HL-60/S4 treated with retinoic acid at 250 ng/mL for 4 days and 3 days (cell line): ENCODE data around the gene ZEB2.

Source experiments
- in situ Hi-C: fragments of 300-500 bp; cut with MboI; formaldehyde crosslinking; loops from 2 replicates; pipeline ENCODE4 v1.7.0; 2022; ENCODE audit warnings: low sequenced_read_pairs

ZEB2 gene

GRCh38 chr2:144361742-144362141 lies 158.2 kb downstream of the ZEB2 start:
- in situ Hi-C loops: no loop called here

GRCh38 chr2:144359684-144360083 lies 160.2 kb downstream of the ZEB2 start:
- in situ Hi-C loops: no loop called here

GRCh38 chr2:144358979-144359541 lies 160.9 kb downstream of the ZEB2 start:
- in situ Hi-C loops: no loop called here

- in situ Hi-C loops: no loop called here
These were observed 161.4 kb downstream of the ZEB2 start for GRCh38 chr2:144358374-144358964.

- in situ Hi-C loops: no loop called here
These were observed 162.1 kb downstream of the ZEB2 start for GRCh38 chr2:144357623-144358373.

DNA sequence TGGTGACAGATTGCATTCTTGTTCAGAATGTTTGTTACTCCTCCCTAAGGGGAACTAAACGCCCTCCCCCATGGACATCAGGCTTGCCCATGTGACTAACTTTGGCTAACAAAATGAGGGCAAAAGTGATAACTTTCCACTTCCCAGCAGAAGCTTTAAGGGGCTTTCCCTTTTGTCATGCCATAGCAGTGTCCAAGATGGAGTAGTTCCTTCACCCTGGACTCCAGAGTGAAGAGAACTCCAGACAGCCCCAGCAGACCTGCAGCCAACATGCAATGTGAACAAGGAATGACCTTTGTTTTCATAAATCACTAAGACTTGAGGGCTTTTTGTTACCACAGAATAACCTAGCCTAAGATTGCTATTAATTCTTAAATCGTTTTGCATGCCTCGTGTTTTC lies 163.5 kb downstream of the ZEB2 start:
- in situ Hi-C loops: no loop called here

GRCh38 chr2:144354953-144355352 lies 165.0 kb downstream of the ZEB2 start:
- in situ Hi-C loops: no loop called here

- in situ Hi-C loops: no loop called here
These were observed 168.2 kb downstream of the ZEB2 start for GRCh38 chr2:144351687-144352086.

DNA sequence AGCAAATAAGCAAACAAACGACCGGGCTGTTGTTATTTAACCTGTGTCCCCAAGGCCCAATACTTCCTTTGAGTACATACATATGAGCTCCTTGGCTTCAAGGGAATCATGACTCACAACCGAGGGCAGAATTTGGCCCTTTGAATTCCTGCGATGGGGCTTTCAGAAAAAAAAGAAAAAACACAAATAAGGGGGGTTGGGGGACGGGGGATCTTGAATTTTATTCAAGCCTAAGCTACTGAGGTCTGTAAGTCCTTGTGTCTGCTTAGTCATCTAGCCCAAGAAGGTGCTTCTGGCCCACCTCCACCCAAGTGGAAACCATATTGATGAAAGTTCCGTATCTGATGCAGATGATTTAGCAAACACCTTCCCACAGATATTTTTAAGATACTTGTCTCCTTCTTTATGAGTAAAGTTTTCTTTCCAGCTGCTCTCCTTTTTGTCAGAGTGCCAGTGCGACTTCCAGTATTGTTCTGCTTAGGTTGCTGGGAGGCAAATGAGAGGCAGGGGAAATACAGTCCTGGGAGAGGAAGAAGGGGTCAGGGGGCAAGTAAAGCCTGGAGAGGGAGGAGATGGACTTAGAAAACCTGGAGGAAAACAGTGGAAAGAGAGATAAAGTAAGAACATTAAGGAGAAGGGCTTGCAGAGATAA lies 169.6 kb downstream of the ZEB2 start:
- in situ Hi-C loops: no loop called here

GRCh38 chr2:144349674-144350073 lies 170.2 kb downstream of the ZEB2 start:
- in situ Hi-C loops: no loop called here

GRCh38 chr2:144348846-144349245 lies 171.1 kb downstream of the ZEB2 start:
- in situ Hi-C loops: no loop called here

DNA sequence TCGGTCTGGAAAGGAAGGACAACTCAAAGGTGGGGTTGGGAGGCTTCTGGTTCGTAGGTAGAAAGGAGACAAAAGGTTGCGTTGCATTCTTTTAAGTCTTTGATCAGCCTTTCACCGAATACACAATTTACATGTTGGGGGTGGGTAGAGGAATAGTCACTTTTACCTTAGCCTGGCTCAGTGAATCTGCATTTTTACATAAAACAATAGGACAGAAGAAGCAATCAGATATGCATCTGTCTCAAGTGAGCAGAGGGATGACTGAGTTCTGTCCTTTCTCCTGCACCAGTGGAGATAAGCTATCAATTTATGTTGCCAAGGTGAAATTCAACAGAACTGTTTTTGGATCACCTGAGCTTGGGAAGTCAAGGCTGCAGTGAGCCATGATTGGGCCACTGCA lies 173.7 kb downstream of the ZEB2 start:
- in situ Hi-C loops: no loop called here

GRCh38 chr2:144343145-144343544 lies 176.8 kb downstream of the ZEB2 start:
- in situ Hi-C loops: no loop called here

DNA sequence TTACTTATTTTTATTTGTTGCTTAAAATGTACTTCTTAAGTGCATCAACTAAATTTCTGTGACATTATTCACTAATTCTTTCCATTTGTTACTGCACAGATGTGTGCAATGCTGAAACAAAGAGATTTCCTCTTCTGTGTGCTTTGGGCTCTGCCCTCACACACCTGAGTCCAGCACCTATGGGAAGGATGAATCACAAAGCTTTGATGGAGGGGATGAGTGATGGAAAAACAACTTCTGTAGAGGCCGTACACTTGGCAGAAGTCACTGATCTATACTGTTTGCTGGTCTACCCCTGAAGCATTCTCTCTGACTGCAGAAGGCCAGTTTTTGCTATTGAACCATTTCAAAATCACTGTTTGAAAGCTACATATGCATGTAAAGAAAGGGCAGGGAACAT lies 178.4 kb downstream of the ZEB2 start:
- in situ Hi-C loops: no loop called here

DNA sequence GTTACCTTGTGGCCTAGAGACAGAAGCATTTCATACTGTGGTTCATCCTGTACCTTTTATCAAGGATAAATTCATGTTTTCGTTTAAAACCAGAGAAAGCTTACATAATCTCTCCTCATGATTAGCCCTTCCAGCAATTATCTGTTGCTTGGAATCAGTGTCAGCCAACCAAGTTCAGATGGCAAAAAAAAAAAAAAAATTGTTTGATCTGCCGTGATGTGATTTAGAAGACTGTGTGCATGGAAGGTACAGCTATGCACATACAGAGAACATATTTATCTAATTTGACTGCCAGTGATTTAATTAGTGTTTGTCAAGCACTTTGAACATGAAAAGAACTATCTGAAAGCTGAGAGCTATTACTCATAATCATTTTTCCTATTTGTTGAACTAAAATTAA lies 180.9 kb downstream of the ZEB2 start:
- in situ Hi-C loops: no loop called here

GRCh38 chr2:144334551-144334950 lies 185.4 kb downstream of the ZEB2 start:
- in situ Hi-C loops: no loop called here
